Naive thymus-derived CD4-positive, alpha-beta T cell (primary cell): Measurements from ENCODE around the gene HDAC5. TPM values are rescaled to one million over a fixed set of nuclear protein-coding genes. Genes with fewer than 3 reads are reported as not detected.
A peak's percentile ranks its signal among the peaks of the same experiment; 100 is the strongest.
"Not testable (repeated sequence)": the region's sequence is repeated elsewhere in the genome, so short reads cannot be mapped to it uniquely, and the experiment has no call there.

Source experiments
- ATAC-seq: fragments of 150-1000 bp; cut with Tn5 transposase; 2 replicates; pipeline ENCODE4 v1.10.0; 2021; ENCODE audit warnings: mild to moderate bottlenecking, moderate library complexity
- CTCF ChIA-PET: fragments of 350-600 bp; sonication (Branson Sonifier 250); formaldehyde crosslinking; loops from one replicate; lab custom pipeline; 2021; ENCODE audit warnings: antibody characterized with exemption; lab: Charles Lee
- POLR2A ChIA-PET: fragments of 350-600 bp; sonication (Branson Sonifier 250); formaldehyde crosslinking; loops from one replicate; lab custom pipeline; 2021; ENCODE audit warnings: antibody characterized with exemption, inconsistent platforms; lab: Charles Lee
- DNase-seq, 9 donors: peaks; one replicate each; pipeline versions ENCODE4 v3.0.0 to v3.0.0-alpha.2; 2020 to 2022; ENCODE audit warnings: mixed read lengths in 1 of 9
- H3K27ac ChIP-seq: one replicate; pipeline ENCODE4 v1.7.0; 2013; ENCODE audit warnings: mild to moderate bottlenecking, low read depth, low read length, moderate library complexity
- H3K27me3 ChIP-seq, 2 donors: one replicate each; pipeline ENCODE4 v1.7.0; 2013; ENCODE audit warnings: low read length in 2 of 2, mild to moderate bottlenecking in 2 of 2, moderate library complexity in 2 of 2; ENCODE audit not compliant: control insufficient read depth in 2 of 2, insufficient read depth in 2 of 2
- H3K36me3 ChIP-seq, 3 experiments: 1 replicate in 2 of 3; 2 replicates in 1 of 3; pipeline ENCODE4 v1.7.0; 2013; ENCODE audit warnings: low read length in 3 of 3, mild to moderate bottlenecking in 3 of 3, moderate library complexity in 1 of 3; ENCODE audit not compliant: insufficient read depth in 3 of 3, control insufficient read depth in 2 of 3
- H3K4me1 ChIP-seq, 2 donors: one replicate each; pipeline ENCODE4 v1.7.0; 2013; ENCODE audit warnings: low read length in 2 of 2, mild to moderate bottlenecking in 2 of 2, moderate library complexity in 1 of 2; ENCODE audit not compliant: control insufficient read depth in 2 of 2, insufficient read depth in 2 of 2
- H3K4me3 ChIP-seq: 2 replicates; pipeline ENCODE4 v1.7.0; 2013; ENCODE audit warnings: mild to moderate bottlenecking, low read length
- H3K9me3 ChIP-seq, 3 experiments: 1 replicate in 2 of 3; 2 replicates in 1 of 3; pipeline ENCODE4 v1.7.0; 2013; ENCODE audit warnings: low read length in 3 of 3; ENCODE audit not compliant: control insufficient read depth in 2 of 3
- H3K27ac Mint-ChIP-seq, 9 donors: one replicate each; pipeline ENCODE4 v1.8.0; 2020 to 2022; ENCODE audit warnings: mixed read lengths in 9 of 9, mild to moderate bottlenecking in 8 of 9, moderate library complexity in 5 of 9, inconsistent platforms in 2 of 9
- H3K27me3 Mint-ChIP-seq, 5 donors: one replicate each; pipeline ENCODE4 v1.8.0; 2021 to 2022; ENCODE audit warnings: mixed read lengths in 5 of 5, mild to moderate bottlenecking in 1 of 5
- H3K36me3 Mint-ChIP-seq, 5 donors: one replicate each; pipeline ENCODE4 v1.8.0; 2020 to 2022; ENCODE audit warnings: mixed read lengths in 5 of 5, mild to moderate bottlenecking in 3 of 5, inconsistent platforms in 1 of 5
- H3K4me1 Mint-ChIP-seq, 7 donors: one replicate each; pipeline ENCODE4 v1.8.0; 2020 to 2022; ENCODE audit warnings: mixed read lengths in 7 of 7, mild to moderate bottlenecking in 3 of 7, inconsistent platforms in 1 of 7
- H3K4me3 Mint-ChIP-seq, 10 donors: one replicate each; pipeline ENCODE4 v1.8.0; 2020 to 2022; ENCODE audit warnings: mild to moderate bottlenecking in 10 of 10, mixed read lengths in 10 of 10, moderate library complexity in 6 of 10, inconsistent platforms in 2 of 10
- H3K9me3 Mint-ChIP-seq, 11 donors: one replicate each; pipeline ENCODE4 v1.8.0; 2020 to 2022; ENCODE audit warnings: mixed read lengths in 11 of 11, mild to moderate bottlenecking in 4 of 11, inconsistent platforms in 1 of 11, moderate library complexity in 1 of 11
- intact Hi-C, 2 donors: fragments of 100-400 bp; cut with micrococcal nuclease; formaldehyde crosslinking; loops; one replicate each; pipeline ENCODE4 v1.15.1; 2023
- polyA plus RNA-seq, 2 donors: library from polyadenylated mRNA; unstranded; fragments of 300-500 nt; fragmentation: Illumina TruSeq; gene quantifications; one replicate each; pipeline ENCODE4 v1.2.3, GENCODE V29; 2021
- total RNA-seq, 6 experiments: library from RNA in 5 of 6; stranded (reverse) in 5 of 6; gene quantifications; 1 replicate in 5 of 6; 2 replicates in 1 of 6; pipeline ENCODE4 v1.2.3 and lab custom pipeline; 2021 to 2026

HDAC5 gene
- total and polyA plus RNA-seq, 7 experiments from 2014 or later, result 15.2 to 106 (median 67.1) TPM

- Histone ChIP-seq H3K27me3 (no peaks in the 10 kb centered on the region), H3K36me3 (peaks cover 0 to 15% (median 0%) of the 10 kb centered on the region in 3 experiments), H3K4me3 (no peak overlapping the region), H3K27ac (no peak overlapping the region), H3K4me1 (no peaks in the 10 kb centered on the region), H3K9me3 (no peaks in the 10 kb centered on the region)
- H3K36me3 Mint-ChIP-seq, result peaks cover 2 to 11% (median 4%) of the 10 kb centered on the region in 5 donors
- H3K27ac Mint-ChIP-seq, result peak overlapping the region in 1 of 9 donors; percentile 30
- H3K4me1 Mint-ChIP-seq, result peaks cover 4 to 16% (median 10%) of the 10 kb centered on the region in 7 donors
- DNase-seq (no peak), ATAC-seq (no peak)
- CTCF ChIA-PET, result interaction anchor here (0.7 kb wide), 1 partner anchor 375 kb away, joined by 4 read pairs; no protein-coding TSS in a partner anchor
- intact Hi-C loops, result no loop called here
- H3K27me3 Mint-ChIP-seq, result no peaks in the 10 kb centered on the region
- H3K9me3 Mint-ChIP-seq, result no peaks in the 10 kb centered on the region
- H3K4me3 Mint-ChIP-seq, result no peak overlapping the region
- POLR2A ChIA-PET, result no interaction called here
Observed at GRCh38 chr17:44102849-44103622, 20.4 kb downstream of the HDAC5 start.

- H3K27ac ChIP-seq, H3K4me1 ChIP-seq, H3K9me3 ChIP-seq, H3K27me3 Mint-ChIP-seq, H3K4me3 Mint-ChIP-seq, intact Hi-C loops, H3K27ac Mint-ChIP-seq, H3K9me3 Mint-ChIP-seq, ATAC-seq, DNase-seq, POLR2A ChIA-PET, H3K4me3 ChIP-seq, H3K27me3 ChIP-seq, CTCF ChIA-PET: not testable (repeated sequence)
- Mint-ChIP-seq H3K4me1 (peaks cover 5 to 19% (median 8%) of the 10 kb centered on the region in 7 donors), H3K36me3 (peaks cover 0 to 11% (median 3%) of the 10 kb centered on the region in 5 donors)
- peaks cover 0 to 15% (median 0%) of the 10 kb centered on the region in 3 experiments for H3K36me3 ChIP-seq
Observed at GRCh38 chr17:44101858-44102257, 21.6 kb downstream of the HDAC5 start.

GRCh38 chr17:44097110-44097958 lies 26.1 kb downstream of the HDAC5 start:
- ChIA-PET POLR2A (no interaction called here), CTCF (no interaction called here)
- Histone ChIP-seq H3K27me3 (no peaks in the 10 kb centered on the region), H3K36me3 (peaks cover 0 to 14% (median 0%) of the 10 kb centered on the region in 3 experiments), H3K9me3 (no peaks in the 10 kb centered on the region), H3K4me1 (peaks cover 0 to 12% of the 10 kb centered on the region in 2 donors), H3K4me3 (no peak overlapping the region), H3K27ac (no peak overlapping the region)
- H3K9me3 Mint-ChIP-seq, result no peaks in the 10 kb centered on the region
- peaks cover 7 to 20% (median 12%) of the 10 kb centered on the region in 7 donors for H3K4me1 Mint-ChIP-seq
- peaks cover 0 to 2% (median 0%) of the 10 kb centered on the region in 5 donors for H3K36me3 Mint-ChIP-seq
- DNase-seq (no peak), ATAC-seq (peak; percentile 14)
- intact Hi-C loops, result no loop called here
- H3K4me3 Mint-ChIP-seq, result no peak overlapping the region
- H3K27me3 Mint-ChIP-seq, result no peaks in the 10 kb centered on the region
- peak overlapping the region in 1 of 9 donors; percentile 5 for H3K27ac Mint-ChIP-seq

GRCh38 chr17:44095647-44096496 lies 27.6 kb downstream of the HDAC5 start:
- peak overlapping the region in 7 of 10 donors; percentile 9 to 47 (median 34) for H3K4me3 Mint-ChIP-seq
- peak; percentile 33 for ATAC-seq
- H3K27me3 Mint-ChIP-seq, result no peaks in the 10 kb centered on the region
- intact Hi-C loops, result no loop called here
- peaks cover 0 to 8% (median 0%) of the 10 kb centered on the region in 5 donors for H3K36me3 Mint-ChIP-seq
- ChIA-PET CTCF (no interaction called here), POLR2A (interaction anchor here (0.6 kb wide), 1 partner anchor 375 kb away, joined by 3 read pairs; no protein-coding TSS in a partner anchor)
- peak overlapping the region; percentile 21 for H3K27ac ChIP-seq
- H3K36me3 ChIP-seq, result peaks cover 0 to 29% (median 0%) of the 10 kb centered on the region in 3 experiments
- H3K4me3 ChIP-seq, result no peak overlapping the region
- H3K27ac Mint-ChIP-seq, result peak overlapping the region in 6 of 9 donors; percentile 34 to 78 (median 56)
- H3K9me3 ChIP-seq, result no peaks in the 10 kb centered on the region
- DNase-seq, result no peak
- H3K27me3 ChIP-seq, result no peaks in the 10 kb centered on the region
- H3K4me1 ChIP-seq, result peaks cover 0 to 12% of the 10 kb centered on the region in 2 donors
- peaks cover 7 to 20% (median 12%) of the 10 kb centered on the region in 7 donors for H3K4me1 Mint-ChIP-seq
- no peaks in the 10 kb centered on the region for H3K9me3 Mint-ChIP-seq

- ATAC-seq, result no peak
Observed at GRCh38 chr17:44095388-44095646, 28.1 kb downstream of the HDAC5 start.

More at GRCh38 chr17:44095388-44095646, 28.1 kb downstream of the HDAC5 start:
- no peak for DNase-seq
- ChIA-PET POLR2A (interaction anchor here (0.6 kb wide), 1 partner anchor 374 kb away, joined by 3 read pairs; no protein-coding TSS in a partner anchor), CTCF (no interaction called here)
- Mint-ChIP-seq H3K27ac (peak overlapping the region in 3 of 9 donors; percentile 34 to 70 (median 56)), H3K4me1 (peaks cover 7 to 20% (median 12%) of the 10 kb centered on the region in 7 donors), H3K9me3 (no peaks in the 10 kb centered on the region), H3K4me3 (peak overlapping the region in 1 of 10 donors; percentile 47), H3K27me3 (no peaks in the 10 kb centered on the region), H3K36me3 (peaks cover 0 to 8% (median 0%) of the 10 kb centered on the region in 5 donors)
- Histone ChIP-seq H3K4me1 (peaks cover 0 to 12% of the 10 kb centered on the region in 2 donors), H3K36me3 (peaks cover 0 to 30% (median 0%) of the 10 kb centered on the region in 3 experiments), H3K9me3 (no peaks in the 10 kb centered on the region), H3K27ac (peak overlapping the region; percentile 21), H3K4me3 (no peak overlapping the region), H3K27me3 (no peaks in the 10 kb centered on the region)
- intact Hi-C loops, result no loop called here
